ENCODE results near the gene PTPRD. TPM values are rescaled to one million over a fixed set of nuclear protein-coding genes. Genes with fewer than 3 reads are reported as not detected.
A peak's percentile ranks its signal among the peaks of the same experiment; 100 is the strongest.

The PTPRD gene
- total RNA-seq, 1 donor from 2014 or later = 109 TPM

GRCh38 chr9:10411272-10411671 lies 201.5 kb downstream of the PTPRD start:
- Mint-ChIP-seq H3K36me3 (no peaks in the 10 kb centered on the region), H3K4me3 (no peak overlapping the region), H3K9me3 (peaks cover 11% of the 10 kb centered on the region), H3K27ac (no peak overlapping the region), H3K27me3 (ENCODE audit: low read depth) (no peaks in the 10 kb centered on the region), H3K4me1 (no peaks in the 10 kb centered on the region)
- no peak for DNase-seq (ENCODE audit: low spot score in 2 of 2, unreplicated experiment in 2 of 2)
- TF ChIP-seq CTCF (IDR thresholded peaks at IDR 0.05; ENCODE audit: unreplicated experiment) = no peak

- Mint-ChIP-seq H3K27ac (no peak overlapping the region), H3K9me3 (no peaks in the 10 kb centered on the region), H3K27me3 (ENCODE audit: low read depth) (no peaks in the 10 kb centered on the region), H3K4me1 (no peaks in the 10 kb centered on the region), H3K36me3 (no peaks in the 10 kb centered on the region), H3K4me3 (no peak overlapping the region)
- no peak for TF ChIP-seq CTCF (IDR thresholded peaks at IDR 0.05; ENCODE audit: unreplicated experiment)
- DNase-seq (ENCODE audit: low spot score in 2 of 2, unreplicated experiment in 2 of 2) = no peak
These were observed 209.5 kb downstream of the PTPRD start for GRCh38 chr9:10403283-10403682.

GRCh38 chr9:10396615-10397014 lies 216.2 kb downstream of the PTPRD start:
- no peak for DNase-seq (ENCODE audit: low spot score in 2 of 2, unreplicated experiment in 2 of 2)
- no peak for TF ChIP-seq CTCF (IDR thresholded peaks at IDR 0.05; ENCODE audit: unreplicated experiment)
- Mint-ChIP-seq H3K4me1 (no peaks in the 10 kb centered on the region), H3K4me3 (no peak overlapping the region), H3K9me3 (no peaks in the 10 kb centered on the region), H3K36me3 (no peaks in the 10 kb centered on the region), H3K27me3 (ENCODE audit: low read depth) (no peaks in the 10 kb centered on the region), H3K27ac (no peak overlapping the region)

- Mint-ChIP-seq H3K36me3 (no peaks in the 10 kb centered on the region), H3K4me1 (no peaks in the 10 kb centered on the region), H3K27me3 (ENCODE audit: low read depth) (no peaks in the 10 kb centered on the region), H3K27ac (no peak overlapping the region), H3K4me3 (no peak overlapping the region), H3K9me3 (no peaks in the 10 kb centered on the region)
- DNase-seq (ENCODE audit: low spot score in 2 of 2, unreplicated experiment in 2 of 2) = no peak
- TF ChIP-seq CTCF (IDR thresholded peaks at IDR 0.05; ENCODE audit: unreplicated experiment) = no peak
These were observed 225.5 kb downstream of the PTPRD start for GRCh38 chr9:10387282-10387681.

- Mint-ChIP-seq H3K9me3 (no peaks in the 10 kb centered on the region), H3K36me3 (no peaks in the 10 kb centered on the region), H3K4me3 (no peak overlapping the region), H3K27ac (no peak overlapping the region), H3K27me3 (ENCODE audit: low read depth) (no peaks in the 10 kb centered on the region), H3K4me1 (peaks cover 2% of the 10 kb centered on the region)
- no peak for DNase-seq (ENCODE audit: low spot score in 2 of 2, unreplicated experiment in 2 of 2)
- TF ChIP-seq CTCF (IDR thresholded peaks at IDR 0.05; ENCODE audit: unreplicated experiment) = no peak
These were observed 241.0 kb downstream of the PTPRD start for GRCh38 chr9:10371824-10372223.

GRCh38 chr9:10366171-10366779 lies 246.5 kb downstream of the PTPRD start:
- H3K36me3 Mint-ChIP-seq = no peaks in the 10 kb centered on the region
- H3K4me1 Mint-ChIP-seq = peaks cover 2% of the 10 kb centered on the region
- DNase-seq (ENCODE audit: low spot score in 2 of 2, unreplicated experiment in 2 of 2) = no peak
- peak; percentile 62 for TF ChIP-seq CTCF (IDR thresholded peaks at IDR 0.05; ENCODE audit: unreplicated experiment)
- no peaks in the 10 kb centered on the region for H3K9me3 Mint-ChIP-seq
- H3K4me3 Mint-ChIP-seq = no peak overlapping the region
- H3K27ac Mint-ChIP-seq = no peak overlapping the region
- H3K27me3 Mint-ChIP-seq (ENCODE audit: low read depth) = peaks cover 4% of the 10 kb centered on the region

Measured in mesothelial cell of epicardium (in vitro differentiated cells).